GM23338 (cell line): ENCODE data around the gene ATP13A4. TPM values are rescaled to one million over a fixed set of nuclear protein-coding genes. Genes with fewer than 3 reads are reported as not detected.

ENCODE experiments used
- ATAC-seq: fragments of 200-7000 bp; cut with Tn5 transposase; 3 replicates; pipeline ENCODE4 v1.9.1; 2020
- DNase-seq: peaks from one replicate; pipeline ENCODE4 v3.0.0-alpha.2; 2015; ENCODE audit warnings: low spot score
- H2AFZ ChIP-seq: fragments of 200-600 bp; sonication (generic); 2 replicates; pipeline ENCODE4 v1.8.0; 2016; ENCODE audit warnings: antibody characterized with exemption, mild to moderate bottlenecking, moderate library complexity
- H3F3A ChIP-seq: fragments of 200-600 bp; sonication (generic); replicated peaks from 2 replicates; pipeline ENCODE4 v1.8.0; 2017; ENCODE audit warnings: antibody characterized with exemption, mixed run types, low read depth
- H3K27ac ChIP-seq: fragments of 200-600 bp; sonication (generic); 2 replicates; pipeline ENCODE4 v1.6.1; 2016; ENCODE audit warnings: low read depth
- H3K27me3 ChIP-seq: fragments of 200-600 bp; sonication (generic); 2 replicates; pipeline ENCODE4 v1.8.0; 2016; ENCODE audit warnings: mild to moderate bottlenecking, mixed run types, moderate library complexity; ENCODE audit not compliant: insufficient read depth
- H3K36me3 ChIP-seq: fragments of 200-600 bp; sonication (generic); 2 replicates; pipeline ENCODE4 v1.8.0; 2016; ENCODE audit warnings: mild to moderate bottlenecking; ENCODE audit not compliant: insufficient read depth
- H3K4me1 ChIP-seq: fragments of 200-600 bp; sonication (generic); 2 replicates; pipeline ENCODE4 v1.8.0; 2016; ENCODE audit warnings: mild to moderate bottlenecking, moderate library complexity; ENCODE audit not compliant: insufficient read depth
- H3K4me2 ChIP-seq: fragments of 200-600 bp; sonication (generic); 2 replicates; pipeline ENCODE4 v1.7.1; 2017; ENCODE audit warnings: mixed run types
- H3K4me3 ChIP-seq: fragments of 200-600 bp; sonication (generic); 2 replicates; pipeline ENCODE4 v1.6.1; 2016; ENCODE audit warnings: mixed run types
- H3K79me2 ChIP-seq: fragments of 200-600 bp; sonication (generic); replicated peaks from 2 replicates; pipeline ENCODE4 v1.8.0; 2017; ENCODE audit warnings: mild to moderate bottlenecking; ENCODE audit not compliant: insufficient read depth
- H3K9me2 ChIP-seq: fragments of 200-600 bp; sonication (generic); 2 replicates; pipeline ENCODE4 v1.8.0; 2017; ENCODE audit not compliant: insufficient read depth
- H4K20me1 ChIP-seq: fragments of 200-600 bp; sonication (generic); replicated peaks from 2 replicates; pipeline ENCODE4 v1.8.0; 2017; ENCODE audit warnings: mild to moderate bottlenecking; ENCODE audit not compliant: insufficient read depth
- H3K27ac Mint-ChIP-seq: 2 replicates; pipeline ENCODE4 v1.8.0; 2020; ENCODE audit warnings: inconsistent platforms, mild to moderate bottlenecking, moderate library complexity, mixed read lengths
- H3K27me3 Mint-ChIP-seq: 3 replicates; pipeline ENCODE4 v1.8.0; 2022; ENCODE audit warnings: low read depth, mild to moderate bottlenecking, moderate library complexity, mixed read lengths, inconsistent platforms; ENCODE audit not compliant: insufficient read depth, poor library complexity
- H3K36me3 Mint-ChIP-seq: 3 replicates; pipeline ENCODE4 v1.8.0; 2021; ENCODE audit warnings: low read depth, mild to moderate bottlenecking, inconsistent platforms, moderate library complexity, mixed read lengths
- H3K4me1 Mint-ChIP-seq: 3 replicates; pipeline ENCODE4 v1.8.0; 2020; ENCODE audit warnings: mild to moderate bottlenecking, inconsistent platforms, mixed read lengths
- H3K4me3 Mint-ChIP-seq: 3 replicates; pipeline ENCODE4 v1.8.0; 2021; ENCODE audit warnings: moderate library complexity, mild to moderate bottlenecking, inconsistent platforms, mixed read lengths
- H3K9me3 Mint-ChIP-seq: 3 replicates; pipeline ENCODE4 v1.8.0; 2020; ENCODE audit warnings: moderate library complexity, mild to moderate bottlenecking, inconsistent platforms, mixed read lengths
- EZH2 ChIP-seq: fragments of 200-600 bp; sonication (generic); IDR thresholded peaks from one replicate; pipeline ENCODE4 v1.8.0; 2017; ENCODE audit warnings: antibody characterized with exemption, mild to moderate bottlenecking, low read depth; ENCODE audit not compliant: unreplicated experiment
- EZH2phosphoT487 ChIP-seq: fragments of 200-600 bp; sonication (generic); IDR thresholded peaks from one replicate; pipeline ENCODE4 v1.8.1; 2018; ENCODE audit warnings: antibody characterized with exemption; ENCODE audit not compliant: unreplicated experiment
- JUNB ChIP-seq: IDR thresholded peaks from one replicate; pipeline ENCODE4 v1.6.1; 2016; ENCODE audit warnings: antibody characterized with exemption; ENCODE audit not compliant: unreplicated experiment
- POLR2AphosphoS5 ChIP-seq: IDR thresholded peaks from 2 replicates; pipeline ENCODE4 v1.6.1; 2016; ENCODE audit warnings: antibody characterized with exemption, low read depth
- REST ChIP-seq: IDR thresholded peaks from one replicate; pipeline ENCODE4 v1.6.1; 2018; ENCODE audit warnings: antibody characterized with exemption; ENCODE audit not compliant: unreplicated experiment
- STAT1 ChIP-seq: IDR thresholded peaks from one replicate; pipeline ENCODE4 v1.6.1; 2016; ENCODE audit warnings: antibody characterized with exemption; ENCODE audit not compliant: unreplicated experiment
- ZNF114 ChIP-seq: fragments of 250-450 bp; sonication (Bioruptor Pico); IDR thresholded peaks from 2 replicates; pipeline ENCODE4 v1.5.0; 2020; ENCODE audit warnings: mild to moderate bottlenecking, moderate library complexity
- ZNF331 ChIP-seq: fragments of 250-450 bp; sonication (Bioruptor Pico); IDR thresholded peaks from 2 replicates; pipeline ENCODE4 v1.5.0; 2020; ENCODE audit warnings: low read depth, mild to moderate bottlenecking, moderate library complexity
- polyA plus RNA-seq: library from polyadenylated mRNA; unstranded; fragments of >200 nt; fragmentation: Nextera tagmentation; extraction: Ambion mirVana; gene quantifications from 2 replicates; pipeline ENCODE4 v1.2.1, GENCODE V29; 2016
- total RNA-seq: library from RNA; depleted of rRNA; stranded (reverse); fragments of >200 nt; shearing (Covaris generic); gene quantifications from 2 replicates; pipeline ENCODE4 v1.2.3, GENCODE V29; 2014
- TF ChIP-seq, protein P1 (sequence below): IDR thresholded peaks from 2 replicates; pipeline ENCODE4 v1.6.1; 2016; ENCODE audit warnings: antibody characterized with exemption
- TF ChIP-seq, protein P2 (sequence below), 2 experiments: fragments of 200-600 bp in 1 of 2; sonication (generic) in 1 of 2; conservative IDR thresholded peaks; 2 replicates each; pipeline versions ENCODE4 v1.5.1 to v1.6.1; 2016 to 2017; ENCODE audit warnings: antibody characterized with exemption in 2 of 2, low read depth in 2 of 2, mild to moderate bottlenecking in 2 of 2, moderate library complexity in 1 of 2

Gene ATP13A4
- total and polyA plus RNA-seq, 2 experiments from 2014 or later = not detected

DNA sequence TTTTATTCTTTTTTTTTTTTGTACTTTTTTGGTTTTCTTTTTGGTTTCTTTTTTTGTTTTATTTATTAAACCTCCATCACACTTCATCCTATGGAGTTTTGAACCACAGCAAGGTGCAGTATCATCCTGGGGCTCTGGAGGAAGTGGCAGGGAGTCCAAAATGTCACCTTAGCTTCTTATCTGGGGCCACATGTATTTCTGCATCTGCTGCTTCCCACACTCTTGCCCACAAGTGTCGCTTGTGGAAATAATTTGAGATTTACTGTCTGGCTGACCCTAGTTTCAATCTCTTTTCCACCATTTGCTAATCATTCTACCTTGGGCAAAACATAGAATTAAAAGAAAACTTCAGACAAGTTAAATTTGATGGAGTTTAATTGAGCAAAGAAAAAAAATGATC lies 44.7 kb upstream of the ATP13A4 start (continued):
- TF ChIP-seq, protein P1, sequence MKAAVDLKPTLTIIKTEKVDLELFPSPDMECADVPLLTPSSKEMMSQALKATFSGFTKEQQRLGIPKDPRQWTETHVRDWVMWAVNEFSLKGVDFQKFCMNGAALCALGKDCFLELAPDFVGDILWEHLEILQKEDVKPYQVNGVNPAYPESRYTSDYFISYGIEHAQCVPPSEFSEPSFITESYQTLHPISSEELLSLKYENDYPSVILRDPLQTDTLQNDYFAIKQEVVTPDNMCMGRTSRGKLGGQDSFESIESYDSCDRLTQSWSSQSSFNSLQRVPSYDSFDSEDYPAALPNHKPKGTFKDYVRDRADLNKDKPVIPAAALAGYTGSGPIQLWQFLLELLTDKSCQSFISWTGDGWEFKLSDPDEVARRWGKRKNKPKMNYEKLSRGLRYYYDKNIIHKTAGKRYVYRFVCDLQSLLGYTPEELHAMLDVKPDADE = no peak
- TF ChIP-seq EZH2phosphoT487 (no peak), EZH2 (no peak)

DNA sequence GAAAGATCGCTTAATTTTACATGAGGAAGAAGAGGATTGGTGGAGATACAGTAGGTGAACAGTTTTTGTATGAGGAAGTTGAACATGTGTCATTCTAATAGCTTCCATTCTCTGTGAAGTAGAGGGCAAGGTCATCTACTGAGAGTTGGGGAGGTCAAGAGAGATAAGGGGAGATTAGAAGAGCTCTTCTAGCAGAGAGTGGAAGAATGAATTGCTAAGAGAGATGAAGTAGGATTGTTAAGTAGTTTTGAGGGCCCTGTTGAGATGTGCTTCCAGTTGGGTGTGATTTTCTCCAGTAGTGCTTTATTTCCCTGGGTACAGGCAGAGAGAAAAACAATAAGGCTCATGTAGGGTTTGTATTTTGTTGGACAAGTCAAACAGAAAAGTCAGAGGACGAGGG lies 43.5 kb upstream of the ATP13A4 start:
- Histone ChIP-seq H3K27me3 (no peaks in the 10 kb centered on the region), H4K20me1 (peaks cover 11% of the 10 kb centered on the region), H3F3A (no peaks in the 10 kb centered on the region), H3K4me3 (no peak overlapping the region), H3K4me1 (peaks cover 17% of the 10 kb centered on the region; the same call in 1 of the 2 replicates), H3K79me2 (peaks cover 100% of the 10 kb centered on the region), H3K4me2 (no peak overlapping the region), H2AFZ (no peak overlapping the region), H3K27ac (no peak overlapping the region), H3K36me3 (no peaks in the 10 kb centered on the region; the same call in 1 of the 2 replicates), H3K9me2 (no peaks in the 10 kb centered on the region)
- H3K27me3 Mint-ChIP-seq = peaks cover 3% of the 10 kb centered on the region
- no peak for DNase-seq
- H3K4me3 Mint-ChIP-seq = no peak overlapping the region
- H3K4me1 Mint-ChIP-seq = peaks cover 20% of the 10 kb centered on the region
- no peak overlapping the region for H3K27ac Mint-ChIP-seq
- H3K9me3 Mint-ChIP-seq = no peaks in the 10 kb centered on the region
- peaks cover 20% of the 10 kb centered on the region for H3K36me3 Mint-ChIP-seq
- no peak for ATAC-seq
- TF ChIP-seq POLR2AphosphoS5 = no peak
- no peak for TF ChIP-seq JUNB
- no peak for TF ChIP-seq EZH2
- no peak for TF ChIP-seq REST
- TF ChIP-seq EZH2phosphoT487 = no peak

DNA sequence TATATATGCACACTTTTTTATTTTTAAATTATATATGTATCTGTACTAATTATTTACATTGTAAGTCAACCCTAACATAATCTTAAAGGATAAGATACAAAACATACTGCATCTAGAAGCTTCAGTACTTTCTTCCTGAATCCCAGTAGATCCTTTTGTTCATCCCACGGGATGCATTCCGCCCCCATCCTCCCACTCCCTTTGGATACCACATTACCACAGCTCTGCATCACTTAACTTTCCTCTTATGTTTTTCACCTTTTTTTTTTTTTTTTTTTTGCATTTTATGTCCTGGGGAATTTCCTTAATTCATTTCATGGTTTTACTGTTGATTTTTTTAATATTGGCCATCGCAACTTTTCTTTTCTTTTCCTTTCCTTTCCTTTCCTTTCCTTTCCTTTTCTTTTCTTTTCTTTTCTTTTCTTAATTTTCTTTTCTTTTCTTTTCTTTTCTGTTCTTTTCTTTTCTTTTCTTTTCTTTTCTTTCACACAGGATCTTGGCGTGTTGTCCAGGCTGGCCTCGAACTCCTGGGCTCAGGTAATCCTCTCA lies 41.3 kb upstream of the ATP13A4 start:
- H3F3A ChIP-seq = no peaks in the 10 kb centered on the region
- Mint-ChIP-seq H3K27ac (peak overlapping the region; percentile 26; the same call in 1 of the 2 replicates), H3K9me3 (no peaks in the 10 kb centered on the region; the same call in 2 of the 3 replicates), H3K27me3 (peaks cover 17% of the 10 kb centered on the region), H3K36me3 (peaks cover 20% of the 10 kb centered on the region), H3K4me1 (peaks cover 24% of the 10 kb centered on the region), H3K4me3 (no peak overlapping the region)
- peak; percentile 15 for DNase-seq
- no peaks in the 10 kb centered on the region; the same call in 1 of the 2 replicates for H3K36me3 ChIP-seq
- 0 out of 2 replicates have a peak, but pooled peaks cover 7% of the 10 kb centered on the region for H3K9me2 ChIP-seq
- H3K4me2 ChIP-seq = peak overlapping the region; percentile 99; the same call in 1 of the 2 replicates
- H3K27me3 ChIP-seq = peaks cover 7% of the 10 kb centered on the region
- no peak for ATAC-seq
- no peak overlapping the region for H2AFZ ChIP-seq
- peaks cover 78% of the 10 kb centered on the region for H3K79me2 ChIP-seq
- H3K4me3 ChIP-seq = no peak overlapping the region; the same call in 1 of the 2 replicates
- no peak overlapping the region for H3K27ac ChIP-seq
- H4K20me1 ChIP-seq = peaks cover 6% of the 10 kb centered on the region
- H3K4me1 ChIP-seq = peaks cover 17% of the 10 kb centered on the region; the same call in 1 of the 2 replicates
- TF ChIP-seq ZNF331 (CRISPR knock-in tag) (no peak), ZNF114 (no peak), STAT1 (no peak), JUNB (no peak), REST (no peak), POLR2AphosphoS5 (no peak), EZH2 (no peak)
- TF ChIP-seq, protein P2, sequence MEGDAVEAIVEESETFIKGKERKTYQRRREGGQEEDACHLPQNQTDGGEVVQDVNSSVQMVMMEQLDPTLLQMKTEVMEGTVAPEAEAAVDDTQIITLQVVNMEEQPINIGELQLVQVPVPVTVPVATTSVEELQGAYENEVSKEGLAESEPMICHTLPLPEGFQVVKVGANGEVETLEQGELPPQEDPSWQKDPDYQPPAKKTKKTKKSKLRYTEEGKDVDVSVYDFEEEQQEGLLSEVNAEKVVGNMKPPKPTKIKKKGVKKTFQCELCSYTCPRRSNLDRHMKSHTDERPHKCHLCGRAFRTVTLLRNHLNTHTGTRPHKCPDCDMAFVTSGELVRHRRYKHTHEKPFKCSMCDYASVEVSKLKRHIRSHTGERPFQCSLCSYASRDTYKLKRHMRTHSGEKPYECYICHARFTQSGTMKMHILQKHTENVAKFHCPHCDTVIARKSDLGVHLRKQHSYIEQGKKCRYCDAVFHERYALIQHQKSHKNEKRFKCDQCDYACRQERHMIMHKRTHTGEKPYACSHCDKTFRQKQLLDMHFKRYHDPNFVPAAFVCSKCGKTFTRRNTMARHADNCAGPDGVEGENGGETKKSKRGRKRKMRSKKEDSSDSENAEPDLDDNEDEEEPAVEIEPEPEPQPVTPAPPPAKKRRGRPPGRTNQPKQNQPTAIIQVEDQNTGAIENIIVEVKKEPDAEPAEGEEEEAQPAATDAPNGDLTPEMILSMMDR (conservative IDR thresholded peaks at IDR 0.05; ENCODE audit: low read depth in 2 of 2) = no peak
- TF ChIP-seq, protein P1 = no peak
